GM19397 (cell line): Measurements from ENCODE around the gene PRKN.
"Not testable (repeated sequence)": the region's sequence is repeated elsewhere in the genome, so short reads cannot be mapped to it uniquely, and the experiment has no call there.

Experiments
- ATAC-seq: cut with Tn5 transposase; IDR thresholded peaks from one replicate; pipeline ENCODE4 v1.9.1; 2021; ENCODE audit warnings: mild to moderate bottlenecking, moderate library complexity; ENCODE audit not compliant: unreplicated experiment

Gene PRKN

GRCh38 chr6:162546905-162547304 is 180.7 kb downstream of the PRKN start:
- no peak for ATAC-seq

- ATAC-seq, result no peak
These were observed 184.3 kb downstream of the PRKN start for GRCh38 chr6:162543221-162543620.

DNA sequence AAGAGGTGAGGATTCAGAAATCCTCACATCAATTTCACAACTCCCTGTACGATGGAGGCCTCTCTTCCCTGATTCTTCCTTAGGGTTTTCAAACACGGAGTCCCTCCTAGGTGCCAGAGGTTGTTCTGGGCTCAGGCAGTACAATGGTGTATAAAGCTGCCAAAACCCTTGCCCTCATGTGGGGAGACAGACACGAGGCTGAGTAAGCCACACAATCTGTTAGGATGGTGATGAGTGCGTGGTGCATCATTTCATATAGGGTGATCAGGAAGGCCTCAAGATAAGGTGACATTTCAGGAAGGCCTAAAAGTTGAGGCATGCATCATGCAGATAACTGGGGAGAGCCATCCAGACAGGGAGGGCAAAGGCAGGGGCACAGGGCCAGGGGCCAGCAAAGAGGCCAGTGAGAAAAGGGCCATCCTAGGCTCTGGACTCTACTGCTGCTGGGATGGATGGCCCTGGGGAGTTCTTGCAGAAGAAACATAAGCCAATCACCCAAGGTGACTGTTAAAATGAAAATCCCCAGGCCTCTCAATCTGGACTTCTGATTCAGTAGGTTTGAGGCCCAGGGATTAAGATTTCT is 186.5 kb downstream of the PRKN start:
- ATAC-seq, result no peak

GRCh38 chr6:162539321-162539720 is 188.2 kb downstream of the PRKN start:
- ATAC-seq, result no peak

GRCh38 chr6:162538643-162539064 is 188.9 kb downstream of the PRKN start:
- ATAC-seq, result no peak

- ATAC-seq, result no peak
These were observed 194.6 kb downstream of the PRKN start for GRCh38 chr6:162533009-162533400.

- no peak for ATAC-seq
These were observed 195.1 kb downstream of the PRKN start for GRCh38 chr6:162532283-162533008.

- ATAC-seq, result not testable (repeated sequence)
These were observed 196.2 kb downstream of the PRKN start for GRCh38 chr6:162531391-162531790.

- ATAC-seq, result no peak
These were observed 199.0 kb downstream of the PRKN start for GRCh38 chr6:162528538-162528937.

GRCh38 chr6:162526960-162527359 is 200.6 kb downstream of the PRKN start:
- ATAC-seq, result no peak

DNA sequence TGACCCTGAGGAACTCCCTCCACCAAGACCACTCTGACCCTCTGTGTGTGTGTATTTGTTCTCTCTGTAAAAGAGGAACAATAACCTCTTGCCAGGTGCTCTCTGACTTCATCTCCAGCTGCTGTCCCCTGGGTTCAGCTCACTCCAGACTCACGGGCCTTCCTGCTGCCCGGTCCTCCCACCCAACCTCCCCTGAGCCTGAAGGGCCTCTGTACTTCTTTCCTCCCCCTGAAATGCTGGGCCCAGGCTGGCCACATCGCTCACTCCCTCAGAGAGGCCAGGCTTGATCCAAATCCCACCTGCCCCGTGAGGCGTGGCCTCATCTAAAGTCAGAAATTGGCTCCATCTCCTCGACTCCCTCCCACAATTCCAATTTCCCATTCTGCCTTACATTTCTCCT is 202.4 kb downstream of the PRKN start:
- no peak for ATAC-seq

- no peak for ATAC-seq
These were observed 214.8 kb downstream of the PRKN start for GRCh38 chr6:162512744-162513143.

DNA sequence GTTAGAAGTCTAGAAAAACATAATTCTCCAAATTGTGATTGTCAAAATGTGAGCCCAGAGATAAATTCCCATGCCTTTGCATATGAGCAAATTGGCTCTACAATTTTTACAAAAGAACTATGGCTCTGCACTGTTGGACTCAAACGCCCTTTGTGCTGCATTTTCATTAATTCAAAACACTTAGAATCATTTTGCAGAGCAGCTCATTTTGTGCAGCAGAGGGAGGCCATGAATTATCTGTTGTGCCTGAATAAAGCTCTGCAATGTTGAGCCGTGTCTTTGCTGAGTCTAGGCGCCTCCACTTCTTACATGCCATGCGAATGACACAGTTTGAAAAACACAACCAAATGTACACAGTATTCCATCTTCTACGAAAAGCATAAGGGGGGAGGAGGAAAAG is 230.2 kb downstream of the PRKN start:
- no peak for ATAC-seq

DNA sequence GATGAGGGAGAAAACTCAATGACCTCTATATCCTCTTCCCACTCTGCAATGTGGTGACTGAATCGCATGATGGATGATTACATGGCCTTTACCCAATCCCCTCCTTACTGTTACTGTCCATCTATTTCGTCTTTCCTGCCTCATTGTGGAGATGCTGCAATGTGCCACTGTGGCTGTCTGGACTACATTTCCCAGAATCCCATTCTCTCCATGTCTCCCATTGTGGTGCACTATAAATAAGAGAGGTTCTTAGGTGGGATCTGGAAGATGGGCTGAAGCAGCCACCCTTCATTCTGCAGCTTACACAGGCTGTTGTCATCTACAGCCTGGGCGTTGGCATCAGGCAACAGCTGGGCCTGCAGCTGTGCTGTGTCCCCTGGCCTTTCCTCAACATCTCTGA is 233.6 kb downstream of the PRKN start:
- ATAC-seq, result no peak

DNA sequence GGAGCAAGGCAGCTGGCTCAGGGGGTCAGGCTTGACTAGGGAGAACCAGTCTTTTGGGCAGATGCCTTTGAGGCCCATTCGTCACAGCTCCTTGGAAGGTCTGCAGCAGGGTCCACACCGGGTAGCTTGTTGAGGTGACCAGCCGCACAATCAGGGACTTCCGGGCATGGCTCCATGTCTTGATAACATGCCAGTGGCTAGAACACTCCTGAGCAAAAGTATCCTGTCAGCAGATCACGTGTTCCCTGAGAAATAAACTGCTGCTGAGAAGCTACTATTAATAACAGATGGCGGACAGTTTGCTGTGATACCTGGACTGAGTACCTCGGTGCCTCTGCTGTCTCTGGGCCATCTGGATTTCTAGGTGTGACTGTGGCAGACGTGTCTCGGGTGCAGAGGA is 235.9 kb downstream of the PRKN start:
- ATAC-seq, result no peak

- no peak for ATAC-seq
These were observed 238.2 kb downstream of the PRKN start for GRCh38 chr6:162489101-162489976.

DNA sequence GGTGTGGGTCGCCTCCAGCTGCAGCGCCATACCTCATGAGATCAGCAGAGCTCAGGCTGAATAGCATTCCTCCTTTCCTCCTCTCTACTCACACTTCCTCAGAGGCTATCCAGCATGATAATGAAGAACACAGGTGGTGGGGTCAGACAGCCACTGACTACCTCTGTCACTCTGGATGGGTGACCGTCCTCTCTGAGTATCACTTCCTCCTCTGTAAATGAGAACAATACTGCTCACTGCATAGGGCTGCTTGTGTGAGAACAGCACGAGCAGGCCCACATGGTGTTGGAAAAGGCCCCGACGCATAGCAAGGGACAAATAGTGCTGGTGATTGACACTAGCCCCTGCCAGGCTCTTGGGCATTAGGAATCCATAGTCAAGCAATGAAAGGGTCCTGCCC is 239.1 kb downstream of the PRKN start:
- ATAC-seq, result no peak

DNA sequence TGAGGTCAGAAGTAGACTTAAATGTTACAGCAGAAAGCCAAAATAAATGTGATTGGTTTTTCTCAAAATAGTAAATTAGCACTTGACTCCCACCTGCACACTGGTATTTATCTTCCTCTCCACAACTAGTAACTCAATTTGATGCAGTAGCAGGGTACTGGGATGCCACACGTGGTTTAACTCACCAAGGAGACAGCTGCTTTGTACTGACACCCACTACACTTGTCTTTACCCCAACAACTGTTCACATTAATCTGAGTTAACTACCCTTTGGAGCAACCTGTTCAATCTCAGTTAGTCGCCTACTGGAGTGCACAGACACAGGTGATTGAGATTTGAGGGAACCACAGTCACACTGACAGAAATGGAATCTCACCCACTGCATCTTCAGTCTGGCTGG is 242.1 kb downstream of the PRKN start:
- ATAC-seq, result no peak

- ATAC-seq, result no peak
These were observed 245.6 kb downstream of the PRKN start for GRCh38 chr6:162481938-162482337.

GRCh38 chr6:162481320-162481719 is 246.2 kb downstream of the PRKN start:
- no peak for ATAC-seq

GRCh38 chr6:162478192-162478671 is 249.3 kb downstream of the PRKN start:
- ATAC-seq, result no peak

DNA sequence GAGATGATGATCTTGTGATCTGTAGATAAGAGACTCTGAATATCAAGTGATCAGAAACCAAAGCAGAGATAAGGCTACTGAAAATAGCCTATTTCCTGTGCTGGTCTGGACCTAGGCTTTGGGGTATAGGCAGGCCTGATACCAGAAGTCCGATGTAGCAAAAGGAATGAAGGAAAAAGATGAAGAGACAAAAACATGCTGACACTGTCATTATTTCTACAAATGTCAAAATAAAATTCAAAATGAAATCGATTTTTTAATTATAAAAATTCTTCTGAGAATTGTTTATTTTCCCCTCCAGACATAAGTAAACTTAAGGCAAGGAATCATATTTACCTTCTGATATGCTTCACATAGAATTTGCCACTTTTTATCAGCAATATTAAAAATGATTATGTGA is 252.8 kb downstream of the PRKN start:
- no peak for ATAC-seq
